ENCODE measurements around the gene TUNAR. TPM values are rescaled to one million over a fixed set of nuclear protein-coding genes. Genes with fewer than 3 reads are reported as not detected.
"Not testable (repeated sequence)": the region's sequence is repeated elsewhere in the genome, so short reads cannot be mapped to it uniquely, and the experiment has no call there.

The TUNAR gene
- total RNA-seq, 1 experiment from 2014 or later: not detected

DNA sequence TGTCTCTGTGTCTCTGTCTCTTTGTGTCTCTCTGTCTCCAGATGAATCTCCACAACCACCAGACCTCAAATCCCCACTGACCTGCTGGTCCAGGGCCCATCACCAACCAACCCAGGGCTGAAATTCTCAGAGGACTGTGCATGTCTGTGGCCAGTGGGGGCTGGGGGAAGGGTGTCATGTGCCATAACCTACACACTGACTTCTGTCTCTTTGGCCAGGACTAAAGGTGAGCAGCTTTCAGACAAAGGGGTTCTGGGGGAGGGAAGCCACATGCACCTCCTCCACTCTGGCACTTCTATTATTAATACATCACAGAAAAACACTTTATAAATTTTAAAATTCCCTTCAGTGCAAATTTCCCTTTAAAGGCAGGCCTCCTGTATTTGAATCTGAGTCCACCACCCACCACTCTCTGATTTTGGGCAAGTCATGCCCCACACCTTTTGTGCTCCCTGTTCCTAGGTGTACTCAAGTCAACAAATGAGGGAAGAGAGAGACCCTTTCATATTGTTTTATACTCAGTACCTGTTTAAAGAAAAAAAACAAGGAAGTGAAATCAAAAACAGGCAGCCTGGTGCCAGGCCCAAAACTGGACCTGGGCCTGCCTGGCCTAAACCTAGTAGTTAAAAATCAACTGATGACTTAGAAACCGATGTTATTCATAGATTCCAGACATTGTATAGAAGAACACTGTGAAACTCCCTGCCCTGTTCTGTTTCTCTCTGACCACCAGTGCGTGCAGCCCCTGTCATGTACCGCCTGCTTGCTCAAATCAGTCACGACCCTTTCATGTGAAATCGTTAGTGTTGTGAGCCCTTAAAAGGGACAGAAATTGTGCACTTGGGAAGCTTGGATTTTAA is 80.2 kb downstream of the TUNAR start:
- Histone ChIP-seq H3K4me3 (no peak overlapping the region), H3K9me3 (replicated peaks) (no peaks in the 10 kb centered on the region), H3K36me3 (no peaks in the 10 kb centered on the region), H3K4me1 (no peaks in the 10 kb centered on the region), H3K27ac (no peak overlapping the region), H3K27me3 (no peaks in the 10 kb centered on the region)
- DNase-seq: no peak

DNA sequence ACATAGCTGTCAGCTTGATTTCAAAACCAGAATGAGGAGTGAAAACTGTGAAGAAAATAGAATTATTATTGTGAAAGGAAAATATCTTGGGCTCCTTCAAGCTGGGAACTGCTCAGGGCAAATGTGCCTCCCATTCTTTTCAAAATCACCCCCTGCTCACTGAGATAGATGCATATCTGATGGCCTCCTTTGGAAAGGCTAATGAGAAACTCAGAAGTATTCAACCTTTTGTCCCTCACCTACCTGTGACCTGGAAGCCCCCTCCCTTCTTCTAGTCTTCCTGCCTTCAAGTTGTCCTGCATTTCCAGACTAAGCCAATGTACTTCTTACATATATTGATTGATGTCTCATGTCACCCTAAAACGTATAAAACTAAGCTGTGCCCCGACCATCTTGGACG is 81.5 kb downstream of the TUNAR start:
- H3K9me3 ChIP-seq (replicated peaks): no peaks in the 10 kb centered on the region

DNA sequence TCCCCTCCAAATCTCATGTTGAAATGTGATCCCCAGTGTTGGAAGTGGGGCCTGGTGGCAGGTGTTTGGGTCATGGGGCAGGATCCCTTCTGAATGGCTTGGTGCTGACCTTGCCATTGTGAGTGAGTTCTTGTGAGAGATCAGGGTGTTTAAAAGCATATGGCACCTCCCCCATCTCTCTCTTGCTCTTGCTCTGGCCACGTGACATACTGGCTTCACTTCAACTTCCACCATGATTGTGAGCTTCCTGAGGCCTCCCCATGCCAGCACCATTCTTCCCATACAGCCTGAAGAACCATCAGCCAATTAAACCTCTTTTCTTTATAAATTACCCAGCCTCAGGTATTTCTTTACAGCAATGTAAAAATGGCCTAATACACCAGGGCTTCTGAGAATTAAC is 82.7 kb downstream of the TUNAR start:
- H3K9me3 ChIP-seq (replicated peaks): no peaks in the 10 kb centered on the region
- H3K36me3 ChIP-seq: no peaks in the 10 kb centered on the region
- H3K27ac ChIP-seq: no peak overlapping the region
- H3K4me3 ChIP-seq: no peak overlapping the region
- H3K27me3 ChIP-seq: no peaks in the 10 kb centered on the region
- no peaks in the 10 kb centered on the region for H3K4me1 ChIP-seq
- no peak for DNase-seq

More for the DNA sequence above, 81.5 kb downstream of the TUNAR start:
- DNase-seq: no peak
- H3K27ac ChIP-seq: no peak overlapping the region
- H3K4me3 ChIP-seq: no peak overlapping the region
- H3K4me1 ChIP-seq: no peaks in the 10 kb centered on the region
- no peaks in the 10 kb centered on the region for H3K27me3 ChIP-seq
- no peaks in the 10 kb centered on the region for H3K36me3 ChIP-seq

DNA sequence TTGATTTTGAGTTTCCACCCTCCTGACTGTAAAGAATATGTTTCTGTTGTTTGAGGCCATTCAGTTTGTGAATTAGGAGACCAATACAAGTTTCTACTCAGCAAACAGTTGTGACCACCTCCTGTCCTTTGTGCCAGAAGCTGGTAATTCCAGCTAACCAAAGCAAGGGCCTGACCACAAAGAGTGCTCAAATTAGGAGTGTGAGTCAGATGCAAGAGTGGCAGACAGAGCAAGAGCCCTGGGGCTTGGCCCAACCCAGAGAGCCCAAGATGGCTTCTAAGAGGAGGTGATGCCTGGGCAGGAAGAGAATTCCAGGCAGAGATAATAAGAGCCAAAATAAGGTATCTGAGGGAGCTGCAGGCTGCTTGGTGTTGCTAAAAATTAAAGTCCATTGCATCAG is 84.8 kb downstream of the TUNAR start:
- no peaks in the 10 kb centered on the region for H3K36me3 ChIP-seq
- no peak overlapping the region for H3K4me3 ChIP-seq
- no peak for DNase-seq
- H3K4me1 ChIP-seq: no peaks in the 10 kb centered on the region
- no peaks in the 10 kb centered on the region for H3K27me3 ChIP-seq
- no peak overlapping the region for H3K27ac ChIP-seq
- no peaks in the 10 kb centered on the region for H3K9me3 ChIP-seq (replicated peaks)

DNA sequence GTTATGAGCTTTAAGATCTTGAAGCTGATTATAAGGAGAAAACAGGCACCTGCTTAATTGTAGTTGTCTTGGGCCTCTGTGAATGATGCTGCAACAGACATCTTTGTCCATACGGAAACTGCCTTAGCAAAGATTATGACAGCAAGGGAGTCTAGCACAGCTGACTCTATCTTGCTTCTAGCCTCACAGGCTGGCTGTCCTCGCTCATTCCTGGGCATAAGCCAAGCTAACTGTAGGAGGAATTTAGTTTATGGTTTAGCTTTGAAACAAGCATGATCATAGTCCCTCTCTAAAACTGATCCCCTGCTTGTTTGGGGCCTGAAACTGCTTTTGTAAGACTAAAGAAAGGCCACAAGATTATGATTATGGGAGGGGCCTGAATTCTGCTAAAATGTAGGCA is 88.3 kb downstream of the TUNAR start:
- H3K27me3 ChIP-seq: no peaks in the 10 kb centered on the region
- no peak overlapping the region for H3K4me3 ChIP-seq
- H3K9me3 ChIP-seq (replicated peaks): no peaks in the 10 kb centered on the region
- DNase-seq: no peak
- H3K36me3 ChIP-seq: no peaks in the 10 kb centered on the region
- H3K27ac ChIP-seq: no peak overlapping the region
- no peaks in the 10 kb centered on the region for H3K4me1 ChIP-seq

DNA sequence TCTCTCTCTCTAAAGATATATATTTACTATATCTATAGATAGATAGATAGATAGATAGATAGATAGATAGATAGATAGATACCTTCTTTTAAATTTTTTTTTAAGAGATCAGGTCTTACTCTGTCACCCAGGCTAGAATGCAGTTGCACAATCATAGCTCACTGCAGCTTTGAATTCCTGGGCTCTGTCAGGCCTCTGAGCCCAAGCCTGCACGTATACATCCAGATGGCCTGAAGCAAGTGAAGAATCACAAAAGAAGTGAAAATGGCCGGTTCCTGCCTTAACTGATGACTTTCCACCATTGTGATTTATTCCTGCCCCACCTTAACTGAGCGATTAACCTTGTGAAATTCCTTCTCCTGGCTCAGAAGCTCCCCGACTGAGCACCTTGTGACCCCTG is 91.4 kb downstream of the TUNAR start:
- H3K9me3 ChIP-seq (replicated peaks); H3K27me3 ChIP-seq; DNase-seq; H3K36me3 ChIP-seq; H3K4me3 ChIP-seq; H3K27ac ChIP-seq; H3K4me1 ChIP-seq: not testable (repeated sequence)

Other genes starting within 250 kb of the TUNAR start
- gene TCL1B, start 190.4 kb upstream of the TUNAR start, total RNA-seq (2014; rRNA removed; shearing (Covaris generic)): not detected in 2 replicates
- not detected in 2 replicates for gene TCL1A, start 162.7 kb upstream of the TUNAR start, total RNA-seq (2014; rRNA removed; shearing (Covaris generic))
- not detected in 2 replicates for gene C14orf132, start 162.5 kb downstream of the TUNAR start, total RNA-seq (2014; rRNA removed; shearing (Covaris generic))